ENCODE measurements around the gene ACVR1. TPM values are rescaled to one million over a fixed set of nuclear protein-coding genes. Genes with fewer than 3 reads are reported as not detected.

Gene ACVR1
- total RNA-seq, 1 donor from 2014 or later: 22.4 TPM

- TF ChIP-seq, protein P1, sequence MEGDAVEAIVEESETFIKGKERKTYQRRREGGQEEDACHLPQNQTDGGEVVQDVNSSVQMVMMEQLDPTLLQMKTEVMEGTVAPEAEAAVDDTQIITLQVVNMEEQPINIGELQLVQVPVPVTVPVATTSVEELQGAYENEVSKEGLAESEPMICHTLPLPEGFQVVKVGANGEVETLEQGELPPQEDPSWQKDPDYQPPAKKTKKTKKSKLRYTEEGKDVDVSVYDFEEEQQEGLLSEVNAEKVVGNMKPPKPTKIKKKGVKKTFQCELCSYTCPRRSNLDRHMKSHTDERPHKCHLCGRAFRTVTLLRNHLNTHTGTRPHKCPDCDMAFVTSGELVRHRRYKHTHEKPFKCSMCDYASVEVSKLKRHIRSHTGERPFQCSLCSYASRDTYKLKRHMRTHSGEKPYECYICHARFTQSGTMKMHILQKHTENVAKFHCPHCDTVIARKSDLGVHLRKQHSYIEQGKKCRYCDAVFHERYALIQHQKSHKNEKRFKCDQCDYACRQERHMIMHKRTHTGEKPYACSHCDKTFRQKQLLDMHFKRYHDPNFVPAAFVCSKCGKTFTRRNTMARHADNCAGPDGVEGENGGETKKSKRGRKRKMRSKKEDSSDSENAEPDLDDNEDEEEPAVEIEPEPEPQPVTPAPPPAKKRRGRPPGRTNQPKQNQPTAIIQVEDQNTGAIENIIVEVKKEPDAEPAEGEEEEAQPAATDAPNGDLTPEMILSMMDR (IDR thresholded peaks at IDR 0.05; ENCODE audit: insufficient read depth, low read length, poor library complexity, severe bottlenecking): no peak
These were observed 44.6 kb upstream of the ACVR1 start for GRCh38 chr2:157920736-157921135.

GRCh38 chr2:157919181-157919580 is 43.1 kb upstream of the ACVR1 start:
- TF ChIP-seq, protein P1 (IDR thresholded peaks at IDR 0.05; ENCODE audit: insufficient read depth, low read length, poor library complexity, severe bottlenecking): no peak
- no peak overlapping the region for H3K4me3 ChIP-seq (ENCODE audit: low read depth, low read length)

More at GRCh38 chr2:157920736-157921135, 44.6 kb upstream of the ACVR1 start:
- Histone ChIP-seq H3K36me3 (ENCODE audit: control insufficient read depth, insufficient read depth, low read length) (no peaks in the 10 kb centered on the region), H3K27me3 (ENCODE audit: control insufficient read depth, insufficient read depth, low read length) (peaks cover 2% of the 10 kb centered on the region), H3K4me3 (ENCODE audit: low read depth, low read length) (no peak overlapping the region)
- DNase-seq (ENCODE audit: low read depth): no peak

DNA sequence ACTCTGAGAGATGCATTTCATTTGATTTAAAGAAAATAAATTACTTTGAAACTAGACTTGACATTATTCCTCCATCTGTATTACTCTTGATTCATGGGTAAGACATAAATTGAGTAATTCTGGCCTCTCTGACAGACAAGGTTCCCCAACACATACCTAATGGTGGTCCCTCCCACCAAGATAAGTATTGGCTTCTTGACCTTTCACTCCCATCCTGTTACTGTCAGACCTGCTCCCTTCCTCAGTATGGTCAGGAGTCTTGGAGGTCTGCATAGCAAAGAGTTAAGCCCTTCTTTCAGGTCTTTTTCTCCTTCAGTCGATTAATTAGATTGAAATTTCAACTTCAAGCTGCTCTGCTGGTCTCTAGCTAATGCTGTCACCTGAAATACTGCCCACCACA is 42.2 kb upstream of the ACVR1 start:
- H3K4me3 ChIP-seq (ENCODE audit: low read depth, low read length): no peak overlapping the region

More at GRCh38 chr2:157919181-157919580, 43.1 kb upstream of the ACVR1 start:
- Histone ChIP-seq H3K36me3 (ENCODE audit: control insufficient read depth, insufficient read depth, low read length) (no peaks in the 10 kb centered on the region), H3K27me3 (ENCODE audit: control insufficient read depth, insufficient read depth, low read length) (peaks cover 2% of the 10 kb centered on the region)
- no peak for DNase-seq (ENCODE audit: low read depth)

GRCh38 chr2:157911750-157912149 is 35.6 kb upstream of the ACVR1 start:
- Histone ChIP-seq H3K27me3 (ENCODE audit: control insufficient read depth, insufficient read depth, low read length) (no peaks in the 10 kb centered on the region), H3K36me3 (ENCODE audit: control insufficient read depth, insufficient read depth, low read length) (no peaks in the 10 kb centered on the region), H3K4me3 (ENCODE audit: low read depth, low read length) (no peak overlapping the region)
- no peak for DNase-seq (ENCODE audit: low read depth)
- TF ChIP-seq, protein P1 (IDR thresholded peaks at IDR 0.05; ENCODE audit: insufficient read depth, low read length, poor library complexity, severe bottlenecking): no peak

More for the DNA sequence above, 42.2 kb upstream of the ACVR1 start:
- DNase-seq (ENCODE audit: low read depth): no peak
- Histone ChIP-seq H3K36me3 (ENCODE audit: control insufficient read depth, insufficient read depth, low read length) (no peaks in the 10 kb centered on the region), H3K27me3 (ENCODE audit: control insufficient read depth, insufficient read depth, low read length) (peaks cover 2% of the 10 kb centered on the region)
- TF ChIP-seq, protein P1 (IDR thresholded peaks at IDR 0.05; ENCODE audit: insufficient read depth, low read length, poor library complexity, severe bottlenecking): no peak

DNA sequence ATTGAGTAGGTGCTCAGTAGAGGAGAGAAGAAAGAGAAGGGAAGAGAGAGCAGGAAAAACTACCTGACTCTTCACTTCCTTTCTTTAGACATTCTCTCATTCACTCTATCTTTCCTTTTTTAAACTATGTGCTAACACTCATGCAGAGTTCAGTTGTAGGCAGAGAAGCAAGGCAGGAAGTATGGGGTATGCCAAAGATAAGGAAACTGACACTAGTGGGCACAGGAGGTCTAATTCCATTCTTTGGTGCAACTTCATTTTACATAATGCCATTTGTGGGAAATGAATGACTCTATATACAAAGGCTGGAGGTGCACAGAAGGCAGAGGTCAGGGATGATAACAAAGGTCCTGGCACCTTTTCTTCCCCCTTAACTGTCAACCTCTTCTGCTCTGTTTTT is 35.1 kb upstream of the ACVR1 start:
- TF ChIP-seq, protein P1 (IDR thresholded peaks at IDR 0.05; ENCODE audit: insufficient read depth, low read length, poor library complexity, severe bottlenecking): no peak
- Histone ChIP-seq H3K4me3 (ENCODE audit: low read depth, low read length) (no peak overlapping the region), H3K36me3 (ENCODE audit: control insufficient read depth, insufficient read depth, low read length) (no peaks in the 10 kb centered on the region), H3K27me3 (ENCODE audit: control insufficient read depth, insufficient read depth, low read length) (no peaks in the 10 kb centered on the region)
- no peak for DNase-seq (ENCODE audit: low read depth)

GRCh38 chr2:157905092-157905491 is 29.0 kb upstream of the ACVR1 start:
- no peak for DNase-seq (ENCODE audit: low read depth)
- Histone ChIP-seq H3K36me3 (ENCODE audit: control insufficient read depth, insufficient read depth, low read length) (no peaks in the 10 kb centered on the region), H3K4me3 (ENCODE audit: low read depth, low read length) (no peak overlapping the region), H3K27me3 (ENCODE audit: control insufficient read depth, insufficient read depth, low read length) (no peaks in the 10 kb centered on the region)
- TF ChIP-seq, protein P1 (IDR thresholded peaks at IDR 0.05; ENCODE audit: insufficient read depth, low read length, poor library complexity, severe bottlenecking): no peak

Data from kidney epithelial cell (primary cell).